Measurements from ENCODE around the gene HAS3. TPM values are rescaled to one million over a fixed set of nuclear protein-coding genes. Genes with fewer than 3 reads are reported as not detected.
"Not testable (repeated sequence)": the region's sequence is repeated elsewhere in the genome, so short reads cannot be mapped to it uniquely, and the experiment has no call there.

The HAS3 gene
- total RNA-seq (1 to 10 TPM in 6 of 7 donors, under 1 TPM in 1; 0.83 to 3.2 (median 2.0) TPM), polyA plus RNA-seq (1 to 10 TPM; 1.1 to 1.3 TPM)
- long read RNA-seq, donor 1, result 0 reads
- long read RNA-seq, donor 2, result 0 reads
- long read RNA-seq, donor 3, result 0 reads

- DNase-seq, result peak in 3 of 5 donors; percentile 41 to 65 (median 51)
- TF ChIP-seq POLR2A (IDR thresholded peaks at IDR 0.05) (no peak), CTCF (IDR thresholded peaks at IDR 0.05) (no peak), EP300 (IDR thresholded peaks at IDR 0.05) (no peak)
- peak within 1 kb of the TSS; percentile 40 for H3K4me3 ChIP-seq
- WGBS, 3 donors, result 1 to 2% (median 1%) methylated on average over 48 to 79 of the region's 80 CpGs
- H3K27ac ChIP-seq, result no peak within 1 kb of the TSS
- no peaks in the 10 kb centered on the region for H3K9me3 ChIP-seq
- intact Hi-C loops (cut with DNase I), result loop anchor here in 2 of 4 donors (5.0 to 10.0 kb wide), 2 partner anchors 131 to 258 kb away; no protein-coding TSS in a partner anchor
- H3K36me3 ChIP-seq, result no peaks in the 10 kb centered on the region
- no peaks in the 10 kb centered on the region for H3K27me3 ChIP-seq
- peaks cover 12% of the 10 kb centered on the region for H3K4me1 ChIP-seq (ENCODE audit: insufficient read depth)
Observed at GRCh38 chr16:69105501-69106361, at the start of gene HAS3. TSS of gene HAS3 (plus strand) at chr16:69105653. CDS start at chr16:69109396, 3,743 bp downstream.

GRCh38 chr16:69055980-69056379, 49.5 kb upstream of the HAS3 start:
- H3K9me3 ChIP-seq, result no peaks in the 10 kb centered on the region
- TF ChIP-seq POLR2A (IDR thresholded peaks at IDR 0.05), result no peak
- no peak for TF ChIP-seq EP300 (IDR thresholded peaks at IDR 0.05)
- TF ChIP-seq CTCF (IDR thresholded peaks at IDR 0.05), result no peak
- H3K27ac ChIP-seq, result no peak overlapping the region
- no peak overlapping the region for H3K4me3 ChIP-seq
- H3K27me3 ChIP-seq, result no peaks in the 10 kb centered on the region
- intact Hi-C loops (cut with DNase I), result no loop called here
- 90 to 96% (median 93%) methylated on average over 1 of the region's 1 CpG for WGBS, 3 donors
- no peaks in the 10 kb centered on the region for H3K36me3 ChIP-seq
- no peak for DNase-seq
- H3K4me1 ChIP-seq (ENCODE audit: insufficient read depth), result no peaks in the 10 kb centered on the region

GRCh38 chr16:69056421-69056820, 49.0 kb upstream of the HAS3 start:
- H3K27ac ChIP-seq, result no peak overlapping the region
- no peaks in the 10 kb centered on the region for H3K4me1 ChIP-seq (ENCODE audit: insufficient read depth)
- no peak for DNase-seq
- no peaks in the 10 kb centered on the region for H3K9me3 ChIP-seq
- 90 to 91% (median 90%) methylated on average over 3 of the region's 3 CpGs for WGBS, 3 donors
- intact Hi-C loops (cut with DNase I), result no loop called here
- no peaks in the 10 kb centered on the region for H3K27me3 ChIP-seq
- no peak overlapping the region for H3K4me3 ChIP-seq
- TF ChIP-seq CTCF (IDR thresholded peaks at IDR 0.05) (no peak), POLR2A (IDR thresholded peaks at IDR 0.05) (no peak), EP300 (IDR thresholded peaks at IDR 0.05) (no peak)
- no peaks in the 10 kb centered on the region for H3K36me3 ChIP-seq

GRCh38 chr16:69057400-69058378, 47.8 kb upstream of the HAS3 start:
- Histone ChIP-seq H3K4me3 (no peak overlapping the region), H3K27me3 (no peaks in the 10 kb centered on the region), H3K9me3 (no peaks in the 10 kb centered on the region), H3K36me3 (no peaks in the 10 kb centered on the region), H3K4me1 (ENCODE audit: insufficient read depth) (no peaks in the 10 kb centered on the region), H3K27ac (no peak overlapping the region)
- intact Hi-C loops (cut with DNase I), result no loop called here
- TF ChIP-seq EP300 (IDR thresholded peaks at IDR 0.05) (no peak), CTCF (IDR thresholded peaks at IDR 0.05) (no peak)
- 66 to 81% (median 73%) methylated on average over 11 of the region's 11 CpGs for whole genome bisulfite sequencing, 3 donors
- no peak for DNase-seq

GRCh38 chr16:69063491-69063890, 42.0 kb upstream of the HAS3 start:
- intact Hi-C loops (cut with DNase I); H3K9me3 ChIP-seq; H3K27me3 ChIP-seq; H3K27ac ChIP-seq; H3K4me3 ChIP-seq; H3K36me3 ChIP-seq; H3K4me1 ChIP-seq (ENCODE audit: insufficient read depth); DNase-seq: not testable (repeated sequence)
- 95 to 97% (median 96%) methylated on average over 8 of the region's 8 CpGs for WGBS, 3 donors
